Erythroblast (primary cell): ENCODE data around the gene CD82.

Experiments
- GATA1 ChIP-seq: IDR thresholded peaks from 2 replicates; pipeline ENCODE4 v1.6.1; 2011; ENCODE audit warnings: low read depth, mild to moderate bottlenecking, control low read depth, low read length, moderate library complexity
- POLR2A ChIP-seq: IDR thresholded peaks from 2 replicates; pipeline ENCODE4 v1.6.1; 2011; ENCODE audit warnings: mild to moderate bottlenecking, low read length

- TF ChIP-seq POLR2A (no peak), GATA1 (no peak)
Measured at GRCh38 chr11:44533921-44534711, 31.3 kb upstream of the CD82 start.
